GM12878 (cell line): Measurements from ENCODE around the gene RBM48. TPM values are rescaled to one million over a fixed set of nuclear protein-coding genes. Genes with fewer than 3 reads are reported as not detected.

Experiments
- CHD4 ChIP-seq: fragments of 200-600 bp; sonication (generic); IDR thresholded peaks from 2 replicates; pipeline ENCODE4 v1.6.1; 2016; ENCODE audit warnings: mild to moderate bottlenecking
- CREM ChIP-seq: IDR thresholded peaks from 2 replicates; pipeline ENCODE4 v1.6.1; 2014; ENCODE audit warnings: antibody characterized with exemption, low read depth
- IKZF2 ChIP-seq, 2 experiments: fragments of 450-650 bp; IDR thresholded peaks; 2 replicates each; pipeline ENCODE4 v1.6.1; 2017; ENCODE audit warnings: mild to moderate bottlenecking in 2 of 2, moderate library complexity in 2 of 2
- RBBP5 ChIP-seq: fragments of 200-600 bp; sonication (generic); conservative IDR thresholded peaks from 2 replicates; pipeline ENCODE4 v1.6.1; 2016
- SIX5 ChIP-seq: IDR thresholded peaks from 2 replicates; pipeline ENCODE4 v1.6.1; 2011; ENCODE audit warnings: mild to moderate bottlenecking, low read depth, low read length, moderate library complexity; ENCODE audit not compliant: severe bottlenecking
- STAT3 ChIP-seq: IDR thresholded peaks from 2 replicates; pipeline ENCODE4 v1.6.1; 2011; ENCODE audit warnings: low read depth, low read length, improper control_type of control experiment
- TAF1 ChIP-seq: IDR thresholded peaks from 2 replicates; pipeline ENCODE4 v1.6.1; 2011; ENCODE audit warnings: mild to moderate bottlenecking, low read depth, low read length, borderline replicate concordance
- TARDBP ChIP-seq: IDR thresholded peaks from 2 replicates; pipeline ENCODE4 v1.6.1; 2016; ENCODE audit warnings: borderline replicate concordance
- YY1 ChIP-seq: IDR thresholded peaks from 2 replicates; pipeline ENCODE4 v1.6.1; 2011; ENCODE audit warnings: low read depth, mild to moderate bottlenecking, low read length
- ZNF274 ChIP-seq: IDR thresholded peaks from one replicate; pipeline ENCODE4 v1.8.0; 2011; ENCODE audit not compliant: insufficient read length, insufficient read depth
- polyA plus RNA-seq, 11 experiments: library from polyadenylated mRNA; depleted of rRNA in 4 of 11; unstranded in 6 of 11; stranded (reverse) in 5 of 11; fragments of >200 nt; fragmentation: Nextera tagmentation in 4 of 11; fragmentation: Illumina TruSeq in 1 of 11; extraction: Ambion mirVana in 4 of 11; extraction: Trizol in 1 of 11; gene quantifications; 1 replicate in 1 of 11; 2 replicates in 10 of 11; pipeline versions ENCODE4 v1.2.1 to v1.2.3, GENCODE V29; 2011 to 2016; ENCODE audit warnings: inconsistent platforms in 2 of 11, missing spikeins in 2 of 11, low read depth in 1 of 11
- total RNA-seq, 4 experiments: library from RNA; depleted of rRNA in 3 of 4; stranded (reverse); fragments of >200 nt in 3 of 4; fragmentation: Illumina TruSeq in 1 of 4; extraction: Trizol in 1 of 4; gene quantifications; 2 replicates each; pipeline versions ENCODE4 v1.2.1 to v1.2.3, GENCODE V29; 2013 to 2021
- TF ChIP-seq, protein P1 (sequence below): fragments of 450-650 bp; IDR thresholded peaks from 2 replicates; pipeline ENCODE4 v1.6.1; 2016; ENCODE audit warnings: mild to moderate bottlenecking
- TF ChIP-seq, protein P2 (sequence below): fragments of 450-650 bp; IDR thresholded peaks from 2 replicates; pipeline ENCODE4 v1.6.1; 2017; ENCODE audit warnings: borderline replicate concordance
- TF ChIP-seq, protein P3 (sequence below): fragments of 450-650 bp; IDR thresholded peaks from 2 replicates; pipeline ENCODE4 v1.6.1; 2014; ENCODE audit warnings: mild to moderate bottlenecking
- TF ChIP-seq, protein P4 (sequence below): fragments of 450-650 bp; IDR thresholded peaks from 2 replicates; pipeline ENCODE4 v1.6.1; 2017; ENCODE audit warnings: mild to moderate bottlenecking, moderate library complexity
- TF ChIP-seq, protein P5 (sequence below): fragments of 450-650 bp; IDR thresholded peaks from 2 replicates; pipeline ENCODE4 v1.6.1; 2016; ENCODE audit warnings: mild to moderate bottlenecking, moderate library complexity, borderline replicate concordance

Gene RBM48
- total and polyA plus RNA-seq, 10 of the 15 experiments (the other 5 are each of a cell fraction or from before 2014, with no cell fraction given) = 8.5 to 14.7 (median 11.6) TPM

DNA sequence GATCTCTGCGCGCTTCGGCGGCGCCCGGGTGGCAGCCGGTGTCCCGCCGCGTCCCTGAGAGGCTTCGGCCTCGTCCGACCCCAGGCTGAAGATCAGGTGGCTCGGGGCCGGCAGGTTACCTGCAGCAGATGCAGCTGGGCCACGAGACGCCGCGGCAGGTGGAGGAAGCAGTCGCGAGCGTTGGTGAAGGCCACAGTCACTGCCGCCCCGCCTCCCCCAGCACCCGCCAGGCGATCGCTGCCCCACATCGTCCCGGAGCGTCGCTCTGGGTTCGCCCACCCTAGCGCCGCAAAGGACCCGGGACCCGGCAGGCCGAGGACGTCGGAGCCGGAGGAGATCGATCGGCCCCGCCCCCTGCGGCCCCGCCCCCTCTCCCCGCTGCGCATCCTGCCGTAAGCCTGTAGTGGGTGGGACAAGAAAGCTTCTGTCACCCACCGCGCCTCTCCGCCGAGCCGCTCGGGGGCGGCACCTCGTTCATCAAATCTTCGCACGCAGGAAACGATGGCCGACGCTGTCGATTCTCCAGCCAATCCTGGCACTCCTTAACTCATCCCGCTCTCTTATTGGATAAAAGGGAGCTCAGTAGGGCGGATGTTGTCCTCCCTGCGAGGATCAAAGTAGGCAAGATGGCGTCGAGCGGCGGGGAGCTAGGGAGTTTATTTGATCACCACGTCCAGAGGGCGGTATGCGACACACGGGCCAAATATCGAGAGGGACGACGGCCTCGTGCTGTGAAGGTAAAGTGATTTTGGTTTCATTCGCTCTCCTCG is at the start of gene RBM48, which contains the start of gene PEX1 (continued):
- TF ChIP-seq RBBP5 (no peak), STAT3 (no peak), CHD4 (no peak), YY1 (peak; percentile 99), CREM (peak; percentile 92), TAF1 (peak; percentile 79), IKZF2 (IDR thresholded peaks at IDR 0.05) (no peak), SIX5 (peak; percentile 43), ZNF274 (no peak), TARDBP (peak; percentile 27; the same call in 1 of the 2 replicates)
- TF ChIP-seq, protein P1, sequence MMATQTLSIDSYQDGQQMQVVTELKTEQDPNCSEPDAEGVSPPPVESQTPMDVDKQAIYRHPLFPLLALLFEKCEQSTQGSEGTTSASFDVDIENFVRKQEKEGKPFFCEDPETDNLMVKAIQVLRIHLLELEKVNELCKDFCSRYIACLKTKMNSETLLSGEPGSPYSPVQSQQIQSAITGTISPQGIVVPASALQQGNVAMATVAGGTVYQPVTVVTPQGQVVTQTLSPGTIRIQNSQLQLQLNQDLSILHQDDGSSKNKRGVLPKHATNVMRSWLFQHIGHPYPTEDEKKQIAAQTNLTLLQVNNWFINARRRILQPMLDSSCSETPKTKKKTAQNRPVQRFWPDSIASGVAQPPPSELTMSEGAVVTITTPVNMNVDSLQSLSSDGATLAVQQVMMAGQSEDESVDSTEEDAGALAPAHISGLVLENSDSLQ = peak; percentile 82
- TF ChIP-seq, protein P2, sequence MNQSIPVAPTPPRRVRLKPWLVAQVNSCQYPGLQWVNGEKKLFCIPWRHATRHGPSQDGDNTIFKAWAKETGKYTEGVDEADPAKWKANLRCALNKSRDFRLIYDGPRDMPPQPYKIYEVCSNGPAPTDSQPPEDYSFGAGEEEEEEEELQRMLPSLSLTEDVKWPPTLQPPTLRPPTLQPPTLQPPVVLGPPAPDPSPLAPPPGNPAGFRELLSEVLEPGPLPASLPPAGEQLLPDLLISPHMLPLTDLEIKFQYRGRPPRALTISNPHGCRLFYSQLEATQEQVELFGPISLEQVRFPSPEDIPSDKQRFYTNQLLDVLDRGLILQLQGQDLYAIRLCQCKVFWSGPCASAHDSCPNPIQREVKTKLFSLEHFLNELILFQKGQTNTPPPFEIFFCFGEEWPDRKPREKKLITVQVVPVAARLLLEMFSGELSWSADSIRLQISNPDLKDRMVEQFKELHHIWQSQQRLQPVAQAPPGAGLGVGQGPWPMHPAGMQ = no peak
- TF ChIP-seq, protein P3, sequence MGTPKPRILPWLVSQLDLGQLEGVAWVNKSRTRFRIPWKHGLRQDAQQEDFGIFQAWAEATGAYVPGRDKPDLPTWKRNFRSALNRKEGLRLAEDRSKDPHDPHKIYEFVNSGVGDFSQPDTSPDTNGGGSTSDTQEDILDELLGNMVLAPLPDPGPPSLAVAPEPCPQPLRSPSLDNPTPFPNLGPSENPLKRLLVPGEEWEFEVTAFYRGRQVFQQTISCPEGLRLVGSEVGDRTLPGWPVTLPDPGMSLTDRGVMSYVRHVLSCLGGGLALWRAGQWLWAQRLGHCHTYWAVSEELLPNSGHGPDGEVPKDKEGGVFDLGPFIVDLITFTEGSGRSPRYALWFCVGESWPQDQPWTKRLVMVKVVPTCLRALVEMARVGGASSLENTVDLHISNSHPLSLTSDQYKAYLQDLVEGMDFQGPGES = peak; percentile 56; the same call in 1 of the 2 replicates
- TF ChIP-seq, protein P4, sequence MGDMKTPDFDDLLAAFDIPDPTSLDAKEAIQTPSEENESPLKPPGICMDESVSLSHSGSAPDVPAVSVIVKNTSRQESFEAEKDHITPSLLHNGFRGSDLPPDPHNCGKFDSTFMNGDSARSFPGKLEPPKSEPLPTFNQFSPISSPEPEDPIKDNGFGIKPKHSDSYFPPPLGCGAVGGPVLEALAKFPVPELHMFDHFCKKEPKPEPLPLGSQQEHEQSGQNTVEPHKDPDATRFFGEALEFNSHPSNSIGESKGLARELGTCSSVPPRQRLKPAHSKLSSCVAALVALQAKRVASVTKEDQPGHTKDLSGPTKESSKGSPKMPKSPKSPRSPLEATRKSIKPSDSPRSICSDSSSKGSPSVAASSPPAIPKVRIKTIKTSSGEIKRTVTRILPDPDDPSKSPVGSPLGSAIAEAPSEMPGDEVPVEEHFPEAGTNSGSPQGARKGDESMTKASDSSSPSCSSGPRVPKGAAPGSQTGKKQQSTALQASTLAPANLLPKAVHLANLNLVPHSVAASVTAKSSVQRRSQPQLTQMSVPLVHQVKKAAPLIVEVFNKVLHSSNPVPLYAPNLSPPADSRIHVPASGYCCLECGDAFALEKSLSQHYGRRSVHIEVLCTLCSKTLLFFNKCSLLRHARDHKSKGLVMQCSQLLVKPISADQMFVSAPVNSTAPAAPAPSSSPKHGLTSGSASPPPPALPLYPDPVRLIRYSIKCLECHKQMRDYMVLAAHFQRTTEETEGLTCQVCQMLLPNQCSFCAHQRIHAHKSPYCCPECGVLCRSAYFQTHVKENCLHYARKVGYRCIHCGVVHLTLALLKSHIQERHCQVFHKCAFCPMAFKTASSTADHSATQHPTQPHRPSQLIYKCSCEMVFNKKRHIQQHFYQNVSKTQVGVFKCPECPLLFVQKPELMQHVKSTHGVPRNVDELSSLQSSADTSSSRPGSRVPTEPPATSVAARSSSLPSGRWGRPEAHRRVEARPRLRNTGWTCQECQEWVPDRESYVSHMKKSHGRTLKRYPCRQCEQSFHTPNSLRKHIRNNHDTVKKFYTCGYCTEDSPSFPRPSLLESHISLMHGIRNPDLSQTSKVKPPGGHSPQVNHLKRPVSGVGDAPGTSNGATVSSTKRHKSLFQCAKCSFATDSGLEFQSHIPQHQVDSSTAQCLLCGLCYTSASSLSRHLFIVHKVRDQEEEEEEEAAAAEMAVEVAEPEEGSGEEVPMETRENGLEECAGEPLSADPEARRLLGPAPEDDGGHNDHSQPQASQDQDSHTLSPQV = no peak
- TF ChIP-seq, protein P5, sequence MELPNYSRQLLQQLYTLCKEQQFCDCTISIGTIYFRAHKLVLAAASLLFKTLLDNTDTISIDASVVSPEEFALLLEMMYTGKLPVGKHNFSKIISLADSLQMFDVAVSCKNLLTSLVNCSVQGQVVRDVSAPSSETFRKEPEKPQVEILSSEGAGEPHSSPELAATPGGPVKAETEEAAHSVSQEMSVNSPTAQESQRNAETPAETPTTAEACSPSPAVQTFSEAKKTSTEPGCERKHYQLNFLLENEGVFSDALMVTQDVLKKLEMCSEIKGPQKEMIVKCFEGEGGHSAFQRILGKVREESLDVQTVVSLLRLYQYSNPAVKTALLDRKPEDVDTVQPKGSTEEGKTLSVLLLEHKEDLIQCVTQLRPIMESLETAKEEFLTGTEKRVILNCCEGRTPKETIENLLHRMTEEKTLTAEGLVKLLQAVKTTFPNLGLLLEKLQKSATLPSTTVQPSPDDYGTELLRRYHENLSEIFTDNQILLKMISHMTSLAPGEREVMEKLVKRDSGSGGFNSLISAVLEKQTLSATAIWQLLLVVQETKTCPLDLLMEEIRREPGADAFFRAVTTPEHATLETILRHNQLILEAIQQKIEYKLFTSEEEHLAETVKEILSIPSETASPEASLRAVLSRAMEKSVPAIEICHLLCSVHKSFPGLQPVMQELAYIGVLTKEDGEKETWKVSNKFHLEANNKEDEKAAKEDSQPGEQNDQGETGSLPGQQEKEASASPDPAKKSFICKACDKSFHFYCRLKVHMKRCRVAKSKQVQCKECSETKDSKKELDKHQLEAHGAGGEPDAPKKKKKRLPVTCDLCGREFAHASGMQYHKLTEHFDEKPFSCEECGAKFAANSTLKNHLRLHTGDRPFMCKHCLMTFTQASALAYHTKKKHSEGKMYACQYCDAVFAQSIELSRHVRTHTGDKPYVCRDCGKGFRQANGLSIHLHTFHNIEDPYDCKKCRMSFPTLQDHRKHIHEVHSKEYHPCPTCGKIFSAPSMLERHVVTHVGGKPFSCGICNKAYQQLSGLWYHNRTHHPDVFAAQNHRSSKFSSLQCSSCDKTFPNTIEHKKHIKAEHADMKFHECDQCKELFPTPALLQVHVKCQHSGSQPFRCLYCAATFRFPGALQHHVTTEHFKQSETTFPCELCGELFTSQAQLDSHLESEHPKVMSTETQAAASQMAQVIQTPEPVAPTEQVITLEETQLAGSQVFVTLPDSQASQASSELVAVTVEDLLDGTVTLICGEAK = peak; percentile 94
